Measurements from ENCODE around the gene RPS26. TPM values are rescaled to one million over a fixed set of nuclear protein-coding genes. Genes with fewer than 3 reads are reported as not detected.
A peak's percentile ranks its signal among the peaks of the same experiment; 100 is the strongest.
"Not testable (repeated sequence)": the region's sequence is repeated elsewhere in the genome, so short reads cannot be mapped to it uniquely, and the experiment has no call there.

RPS26 gene
- total RNA-seq, 1 experiment from 2014 or later: 77.2 TPM

GRCh38 chr12:56040151-56040550 is 1.6 kb upstream of the RPS26 start:
- no peaks in the 10 kb centered on the region for H3K27me3 Mint-ChIP-seq (ENCODE audit: low read depth)
- ATAC-seq: no peak
- TF ChIP-seq SMAD4 (CRISPR knock-in tag; IDR thresholded peaks at IDR 0.05) (no peak), AFF4 (CRISPR knock-in tag; IDR thresholded peaks at IDR 0.05; ENCODE audit: borderline replicate concordance) (no peak), JAZF1 (CRISPR knock-in tag; IDR thresholded peaks at IDR 0.05) (no peak), KAT7 (CRISPR knock-in tag; IDR thresholded peaks at IDR 0.05; ENCODE audit: borderline replicate concordance) (no peak)
- POLR2A ChIA-PET: interaction anchor here (0.7 kb wide), 1 partner anchor 100 kb away, joined by 3 read pairs; no protein-coding TSS in a partner anchor
- CTCF ChIA-PET: interaction anchor here (0.7 to 1.4 kb wide), 5 partner anchors 33 to 323 kb away, joined by 3 to 6 read pairs (median 3); partner anchors contain the start of gene SMARCC2
- no peaks in the 10 kb centered on the region for H3K9me3 Mint-ChIP-seq
- peaks cover 45% of the 10 kb centered on the region for H3K4me1 Mint-ChIP-seq
- no peak overlapping the region; the same call in 1 of the 2 replicates for H3K27ac Mint-ChIP-seq
- no peak for DNase-seq (ENCODE audit: low spot score)
- peak overlapping the region; percentile 75 for H3K4me3 Mint-ChIP-seq
- H3K36me3 Mint-ChIP-seq: peaks cover 31% of the 10 kb centered on the region

- Mint-ChIP-seq H3K27ac (peak overlapping the region; percentile 97), H3K9me3 (no peaks in the 10 kb centered on the region), H3K27me3 (ENCODE audit: low read depth) (no peaks in the 10 kb centered on the region), H3K4me1 (peaks cover 52% of the 10 kb centered on the region), H3K4me3 (peak overlapping the region; percentile 75), H3K36me3 (peaks cover 34% of the 10 kb centered on the region)
- CTCF ChIA-PET: interaction anchor here (0.6 to 1.4 kb wide), 6 partner anchors 34 to 162 kb away, joined by 3 to 6 read pairs (median 4); partner anchors contain the start of genes SMARCC2 and SUOX
- DNase-seq (ENCODE audit: low spot score) (peak; percentile 29), ATAC-seq (peak; percentile 46)
- no peak for TF ChIP-seq AFF4 (CRISPR knock-in tag; IDR thresholded peaks at IDR 0.05; ENCODE audit: borderline replicate concordance)
- TF ChIP-seq GTF2I (CRISPR knock-in tag; conservative IDR thresholded peaks at IDR 0.05): 0 out of 2 replicates have a peak, but pooled peaks have one; percentile 16
- POLR2A ChIA-PET: no interaction called here
Observed at GRCh38 chr12:56040963-56041551, 661 bp upstream of the RPS26 start.

- H3K27me3 Mint-ChIP-seq (ENCODE audit: low read depth); POLR2A ChIA-PET; ATAC-seq; CTCF ChIA-PET; DNase-seq (ENCODE audit: low spot score); H3K9me3 Mint-ChIP-seq: not testable (repeated sequence)
- Mint-ChIP-seq H3K4me3 (peak overlapping the region; percentile 100), H3K27ac (peak overlapping the region; percentile 99), H3K36me3 (peaks cover 34% of the 10 kb centered on the region), H3K4me1 (peaks cover 53% of the 10 kb centered on the region)
Observed at GRCh38 chr12:56042430-56042813, 704 bp downstream of the RPS26 start.

GRCh38 chr12:56042843-56043242 is 1.1 kb downstream of the RPS26 start:
- CTCF ChIA-PET: interaction anchor here (2.4 kb wide), 1 partner anchor 37 kb away, joined by 8 read pairs; the partner anchor contains the start of gene ERBB3
- no peaks in the 10 kb centered on the region for H3K9me3 Mint-ChIP-seq

More at GRCh38 chr12:56042843-56043242, 1.1 kb downstream of the RPS26 start:
- H3K4me3 Mint-ChIP-seq: peak overlapping the region; percentile 100
- no peaks in the 10 kb centered on the region for H3K27me3 Mint-ChIP-seq (ENCODE audit: low read depth)
- TF ChIP-seq JAZF1 (CRISPR knock-in tag; IDR thresholded peaks at IDR 0.05) (no peak), ZNF512 (CRISPR knock-in tag; IDR thresholded peaks at IDR 0.05; ENCODE audit: borderline replicate concordance) (no peak), TP53 (CRISPR knock-in tag; IDR thresholded peaks at IDR 0.05) (no peak), USF2 (CRISPR knock-in tag; IDR thresholded peaks at IDR 0.05) (no peak), SP1 (CRISPR knock-in tag; conservative IDR thresholded peaks at IDR 0.05) (no peak), NR1H2 (CRISPR knock-in tag; IDR thresholded peaks at IDR 0.05) (no peak)
- no peak for ATAC-seq
- DNase-seq (ENCODE audit: low spot score): no peak
- peaks cover 49% of the 10 kb centered on the region for H3K4me1 Mint-ChIP-seq
- H3K27ac Mint-ChIP-seq: peak overlapping the region; percentile 99
- H3K36me3 Mint-ChIP-seq: peaks cover 34% of the 10 kb centered on the region
- POLR2A ChIA-PET: no interaction called here
